ENCODE results near the gene VPS18. TPM values are rescaled to one million over a fixed set of nuclear protein-coding genes. Genes with fewer than 3 reads are reported as not detected.
A peak's percentile ranks its signal among the peaks of the same experiment; 100 is the strongest.

The VPS18 gene
- total RNA-seq = 10 to 100 TPM; 18.3 to 19.2 TPM

GRCh38 chr15:40893733-40894680, at the start of gene VPS18:
Gene VPS18, plus strand, starts transcription at chr15:40894450. Its CDS starts 319 bp downstream, at chr15:40894769.
- peak within 1 kb of the TSS; percentile 82 for H3K27ac ChIP-seq
- no peaks in the 10 kb centered on the region for H3K36me3 ChIP-seq
- peaks cover 9% of the 10 kb centered on the region for H3K4me1 ChIP-seq
- H3K27me3 ChIP-seq = no peaks in the 10 kb centered on the region
- peak; percentile 99 for DNase-seq
- H3K9me3 ChIP-seq = no peaks in the 10 kb centered on the region
- intact Hi-C loops (cut with DNase I) = loop anchor here (5.0 to 10.0 kb wide), 3 partner anchors 37 to 199 kb away; partner anchors contain the start of gene RAD51
- peak within 1 kb of the TSS; percentile 70 for H3K4me3 ChIP-seq
- peak; percentile 99 for TF ChIP-seq CTCF (IDR thresholded peaks at IDR 0.05)
- peak within 1 kb of the TSS; percentile 86 to 93 for H3K9ac ChIP-seq (ENCODE audit: low read depth in 2 of 2, low read length in 2 of 2)

GRCh38 chr15:40844696-40845030, 49.6 kb upstream of the VPS18 start:
- DNase-seq = no peak
- Histone ChIP-seq H3K9me3 (no peaks in the 10 kb centered on the region), H3K27me3 (no peaks in the 10 kb centered on the region), H3K9ac (ENCODE audit: low read depth in 2 of 2, low read length in 2 of 2) (peak overlapping the region; percentile 77 to 94), H3K36me3 (no peaks in the 10 kb centered on the region), H3K4me1 (no peaks in the 10 kb centered on the region), H3K27ac (peak overlapping the region; percentile 96), H3K4me3 (peak overlapping the region; percentile 81)
- no peak for TF ChIP-seq CTCF (IDR thresholded peaks at IDR 0.05)
- intact Hi-C loops (cut with DNase I) = no loop called here

- intact Hi-C loops (cut with DNase I) = no loop called here
- H3K9ac ChIP-seq (ENCODE audit: low read depth in 2 of 2, low read length in 2 of 2) = peak overlapping the region; percentile 77 to 94
- H3K27me3 ChIP-seq = no peaks in the 10 kb centered on the region
- no peaks in the 10 kb centered on the region for H3K4me1 ChIP-seq
- H3K4me3 ChIP-seq = peak overlapping the region; percentile 81
- TF ChIP-seq CTCF (IDR thresholded peaks at IDR 0.05) = no peak
- H3K36me3 ChIP-seq = no peaks in the 10 kb centered on the region
- no peaks in the 10 kb centered on the region for H3K9me3 ChIP-seq
- peak overlapping the region; percentile 96 for H3K27ac ChIP-seq
- no peak for DNase-seq
These were observed 49.2 kb upstream of the VPS18 start for GRCh38 chr15:40845036-40845435.

- no peak for TF ChIP-seq CTCF (IDR thresholded peaks at IDR 0.05)
- Histone ChIP-seq H3K36me3 (no peaks in the 10 kb centered on the region), H3K9me3 (no peaks in the 10 kb centered on the region), H3K27ac (peak overlapping the region; percentile 96), H3K9ac (ENCODE audit: low read depth in 2 of 2, low read length in 2 of 2) (peak overlapping the region; percentile 52 to 94), H3K4me3 (peak overlapping the region; percentile 81), H3K4me1 (no peaks in the 10 kb centered on the region), H3K27me3 (no peaks in the 10 kb centered on the region)
- intact Hi-C loops (cut with DNase I) = no loop called here
- DNase-seq = peak; percentile 91
These were observed 48.6 kb upstream of the VPS18 start for GRCh38 chr15:40845511-40846284.

- DNase-seq = no peak
- no peaks in the 10 kb centered on the region for H3K4me1 ChIP-seq
- intact Hi-C loops (cut with DNase I) = no loop called here
- no peaks in the 10 kb centered on the region for H3K36me3 ChIP-seq
- peak overlapping the region; percentile 81 for H3K4me3 ChIP-seq
- H3K27me3 ChIP-seq = no peaks in the 10 kb centered on the region
- H3K9ac ChIP-seq (ENCODE audit: low read depth in 2 of 2, low read length in 2 of 2) = peak overlapping the region; percentile 52 to 94
- H3K9me3 ChIP-seq = no peaks in the 10 kb centered on the region
- no peak for TF ChIP-seq CTCF (IDR thresholded peaks at IDR 0.05)
- peak overlapping the region; percentile 96 for H3K27ac ChIP-seq
These were observed 47.4 kb upstream of the VPS18 start for GRCh38 chr15:40846841-40847222.

Data from colonic mucosa (tissue), 4 donors.